Measurements from ENCODE around the gene GMEB1. TPM values are rescaled to one million over a fixed set of nuclear protein-coding genes. Genes with fewer than 3 reads are reported as not detected.
"Not testable (repeated sequence)": the region's sequence is repeated elsewhere in the genome, so short reads cannot be mapped to it uniquely, and the experiment has no call there.

GMEB1 gene
- total RNA-seq, 4 donors from 2014 or later: 2.4 to 37.4 (median 15.2) TPM

DNA sequence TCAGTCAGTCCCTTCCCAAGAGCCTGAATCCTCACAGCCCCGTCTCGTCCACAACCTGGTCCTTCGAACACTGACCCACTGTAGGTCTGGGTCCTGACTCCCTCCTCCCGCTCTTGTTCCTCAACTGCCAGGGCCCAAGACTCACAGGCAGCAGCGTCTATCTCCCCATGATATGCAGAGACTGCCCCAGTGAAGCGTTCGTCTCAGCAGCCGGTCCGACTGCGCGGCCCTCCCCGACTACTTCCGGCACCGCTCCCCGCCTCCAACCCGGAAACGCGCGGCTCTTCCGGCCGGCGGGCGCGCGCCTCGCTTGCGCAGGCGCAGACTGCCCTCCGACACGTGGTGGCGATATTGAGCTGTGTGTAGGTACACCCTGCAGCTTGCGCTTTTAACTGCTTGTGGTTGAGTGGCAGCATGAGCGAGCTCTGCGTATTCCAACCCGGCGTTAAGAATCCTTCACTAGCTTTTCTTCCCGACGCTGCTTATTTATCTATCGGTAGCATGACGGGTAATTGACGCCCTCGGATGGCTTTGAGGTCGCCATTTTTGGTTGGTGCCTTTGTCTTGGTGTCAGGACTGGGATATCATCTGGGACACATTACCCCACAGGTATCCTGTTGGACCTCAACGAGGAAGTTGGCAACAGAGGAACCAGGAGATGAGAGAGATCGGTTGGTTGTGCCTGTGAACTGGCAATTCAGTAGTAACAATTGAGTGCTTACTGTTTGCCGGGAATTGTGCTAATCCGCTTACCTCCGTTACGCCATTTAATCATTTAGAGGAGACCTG lies 25.5 kb upstream of the GMEB1 start, which contains the start of gene TAF12:
Gene TAF12, minus strand, starts transcription at position 221 of the 789 bp plus-strand sequence. CDS start 20,986 bp downstream, outside the sequence.
- TF ChIP-seq POLR2A (IDR thresholded peaks at IDR 0.05): peak; percentile 91
- TF ChIP-seq, protein P1, sequence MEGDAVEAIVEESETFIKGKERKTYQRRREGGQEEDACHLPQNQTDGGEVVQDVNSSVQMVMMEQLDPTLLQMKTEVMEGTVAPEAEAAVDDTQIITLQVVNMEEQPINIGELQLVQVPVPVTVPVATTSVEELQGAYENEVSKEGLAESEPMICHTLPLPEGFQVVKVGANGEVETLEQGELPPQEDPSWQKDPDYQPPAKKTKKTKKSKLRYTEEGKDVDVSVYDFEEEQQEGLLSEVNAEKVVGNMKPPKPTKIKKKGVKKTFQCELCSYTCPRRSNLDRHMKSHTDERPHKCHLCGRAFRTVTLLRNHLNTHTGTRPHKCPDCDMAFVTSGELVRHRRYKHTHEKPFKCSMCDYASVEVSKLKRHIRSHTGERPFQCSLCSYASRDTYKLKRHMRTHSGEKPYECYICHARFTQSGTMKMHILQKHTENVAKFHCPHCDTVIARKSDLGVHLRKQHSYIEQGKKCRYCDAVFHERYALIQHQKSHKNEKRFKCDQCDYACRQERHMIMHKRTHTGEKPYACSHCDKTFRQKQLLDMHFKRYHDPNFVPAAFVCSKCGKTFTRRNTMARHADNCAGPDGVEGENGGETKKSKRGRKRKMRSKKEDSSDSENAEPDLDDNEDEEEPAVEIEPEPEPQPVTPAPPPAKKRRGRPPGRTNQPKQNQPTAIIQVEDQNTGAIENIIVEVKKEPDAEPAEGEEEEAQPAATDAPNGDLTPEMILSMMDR (IDR thresholded peaks at IDR 0.05): peak; percentile 39 to 70 (median 60)
- DNase-seq: peak; percentile 89 to 94
- peak within 1 kb of the TSS; percentile 79 to 86 for H3K27ac ChIP-seq
- H3K4me3 ChIP-seq: peak within 1 kb of the TSS; percentile 69 to 75
- intact Hi-C loops (cut with DNase I; ENCODE audit: low total_unique reads): no loop called here
- H3K9me3 ChIP-seq: no peaks in the 10 kb centered on the region
- no peaks in the 10 kb centered on the region for H3K36me3 ChIP-seq
- H3K4me1 ChIP-seq: peaks cover 8 to 11% of the 10 kb centered on the region in 2 donors
- no peaks in the 10 kb centered on the region for H3K27me3 ChIP-seq

DNA sequence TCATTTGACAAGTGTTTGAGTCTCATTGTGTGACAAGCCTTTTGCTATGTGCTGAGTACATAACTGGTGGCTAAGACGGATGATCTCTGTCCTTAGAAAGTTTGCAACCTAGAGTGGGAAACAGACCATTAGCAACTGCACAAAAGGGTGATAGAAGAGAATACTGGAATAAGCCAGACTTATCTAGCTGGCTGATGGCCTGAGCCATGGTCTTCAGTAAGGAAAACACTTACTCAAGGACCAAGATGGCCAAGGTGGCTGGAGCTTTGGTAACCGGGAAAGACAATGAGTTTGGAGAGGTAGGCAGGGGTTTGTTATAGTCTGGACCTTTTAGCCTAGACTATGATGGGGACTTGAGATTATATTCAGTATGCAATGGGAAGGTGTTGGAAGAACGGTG lies 24.1 kb upstream of the GMEB1 start:
- intact Hi-C loops (cut with DNase I; ENCODE audit: low total_unique reads): no loop called here
- TF ChIP-seq, protein P1 (IDR thresholded peaks at IDR 0.05): no peak
- TF ChIP-seq POLR2A (IDR thresholded peaks at IDR 0.05): no peak
- Histone ChIP-seq H3K9me3 (no peaks in the 10 kb centered on the region), H3K27ac (peak overlapping the region; percentile 79 to 86), H3K4me1 (peaks cover 8 to 11% of the 10 kb centered on the region in 2 donors), H3K4me3 (no peak overlapping the region), H3K36me3 (no peaks in the 10 kb centered on the region), H3K27me3 (no peaks in the 10 kb centered on the region)
- no peak for DNase-seq

DNA sequence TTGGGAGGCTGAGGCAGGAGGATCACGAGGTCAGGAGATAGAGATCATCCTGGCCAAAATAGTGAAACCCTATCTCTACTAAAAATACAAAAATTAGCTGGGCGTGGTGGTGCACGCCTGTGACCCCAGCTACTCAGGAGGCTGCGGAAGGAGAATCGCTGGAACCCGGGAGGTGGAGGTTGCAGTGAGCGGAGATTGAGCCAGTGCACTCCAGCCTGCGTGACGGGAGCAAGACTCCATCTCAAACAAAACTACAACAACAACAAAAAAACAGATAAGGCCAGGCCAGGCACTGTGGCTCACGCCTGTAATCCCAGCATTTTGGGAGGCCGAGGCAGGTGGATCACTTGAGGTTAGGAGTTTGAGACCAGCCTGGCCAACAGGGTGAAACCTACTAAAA lies 23.2 kb upstream of the GMEB1 start:
- intact Hi-C loops (cut with DNase I; ENCODE audit: low total_unique reads); H3K27me3 ChIP-seq; H3K9me3 ChIP-seq; H3K27ac ChIP-seq; H3K36me3 ChIP-seq; H3K4me3 ChIP-seq; DNase-seq: not testable (repeated sequence)
- H3K4me1 ChIP-seq: peaks cover 8 to 11% of the 10 kb centered on the region in 2 donors

DNA sequence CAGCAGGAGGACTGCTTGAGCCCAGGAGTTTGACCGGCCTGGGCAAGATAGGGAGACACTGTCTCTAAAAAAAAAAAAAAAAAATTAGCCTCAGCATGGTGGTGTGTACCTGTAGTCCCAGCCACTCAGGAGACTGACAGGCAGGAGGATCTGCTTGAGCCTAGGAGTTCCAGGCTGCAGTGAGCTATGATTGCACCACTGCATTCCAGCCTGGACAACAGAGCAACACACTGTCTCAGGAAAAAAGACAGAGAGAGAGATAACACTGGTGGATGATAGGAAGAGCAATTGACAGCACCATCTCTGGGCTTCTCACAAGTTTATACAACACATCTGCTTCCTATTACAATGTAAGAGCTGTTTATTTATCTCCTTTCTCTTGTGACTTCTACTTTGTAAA lies 22.5 kb upstream of the GMEB1 start:
- H3K4me1 ChIP-seq: peaks cover 8% of the 10 kb centered on the region in 2 donors
- no peaks in the 10 kb centered on the region for H3K27me3 ChIP-seq
- DNase-seq: no peak
- no peaks in the 10 kb centered on the region for H3K9me3 ChIP-seq
- intact Hi-C loops (cut with DNase I; ENCODE audit: low total_unique reads): no loop called here
- no peak overlapping the region for H3K4me3 ChIP-seq
- no peak overlapping the region for H3K27ac ChIP-seq
- H3K36me3 ChIP-seq: no peaks in the 10 kb centered on the region
- TF ChIP-seq, protein P1 (IDR thresholded peaks at IDR 0.05): no peak
- TF ChIP-seq POLR2A (IDR thresholded peaks at IDR 0.05): no peak

DNA sequence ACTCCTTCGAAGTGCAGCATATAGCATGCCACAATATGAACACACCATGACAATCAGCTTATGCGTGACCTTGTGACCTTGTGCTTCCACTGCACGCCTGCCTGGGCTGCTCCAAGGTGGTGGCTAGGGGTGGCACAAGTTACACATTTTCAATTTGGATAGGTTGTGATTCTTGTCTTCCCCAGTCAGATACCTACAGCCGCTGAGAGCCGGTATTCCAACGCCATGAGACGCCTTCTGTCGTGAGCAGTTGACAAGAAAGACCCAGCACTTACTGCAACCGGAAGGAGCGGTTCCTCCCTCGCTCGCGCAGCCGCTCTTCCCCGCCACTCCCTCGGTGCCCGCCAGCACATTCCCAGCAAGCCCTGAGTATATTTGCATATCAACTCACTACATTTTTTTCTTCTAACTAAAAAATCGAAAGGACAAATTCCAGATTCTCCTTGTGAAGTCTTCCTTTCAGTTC lies 20.5 kb upstream of the GMEB1 start:
- DNase-seq: peak; percentile 88 to 92
- H3K27me3 ChIP-seq: no peaks in the 10 kb centered on the region
- H3K4me3 ChIP-seq: peak overlapping the region; percentile 28 to 39
- intact Hi-C loops (cut with DNase I; ENCODE audit: low total_unique reads): no loop called here
- peak overlapping the region; percentile 90 to 95 for H3K27ac ChIP-seq
- TF ChIP-seq, protein P1 (IDR thresholded peaks at IDR 0.05): peak in 1 of 4 experiments; percentile 4
- no peak for TF ChIP-seq POLR2A (IDR thresholded peaks at IDR 0.05)
- H3K36me3 ChIP-seq: no peaks in the 10 kb centered on the region
- H3K9me3 ChIP-seq: no peaks in the 10 kb centered on the region
- H3K4me1 ChIP-seq: peaks cover 3 to 4% of the 10 kb centered on the region in 2 donors

Measured in uterus (tissue), 4 donors.